ENCODE measurements around the gene NACAD. TPM values are rescaled to one million over a fixed set of nuclear protein-coding genes. Genes with fewer than 3 reads are reported as not detected.
"Not testable (repeated sequence)": the region's sequence is repeated elsewhere in the genome, so short reads cannot be mapped to it uniquely, and the experiment has no call there.

NACAD gene
- total RNA-seq, 1 experiment from 2014 or later = 0.43 TPM

GRCh38 chr7:45117582-45117981, 28.8 kb upstream of the NACAD start:
- no peak for DNase-seq (ENCODE audit: low spot score)

GRCh38 chr7:45116048-45116447, 27.3 kb upstream of the NACAD start:
- DNase-seq (ENCODE audit: low spot score) = no peak

- no peak for DNase-seq (ENCODE audit: low spot score)
Observed at GRCh38 chr7:45114926-45115325, 26.2 kb upstream of the NACAD start.

- DNase-seq (ENCODE audit: low spot score) = not testable (repeated sequence)
Observed at GRCh38 chr7:45114257-45114656, 25.5 kb upstream of the NACAD start.

GRCh38 chr7:45112648-45113047, 23.9 kb upstream of the NACAD start:
- DNase-seq (ENCODE audit: low spot score) = no peak

GRCh38 chr7:45111298-45112223, 22.8 kb upstream of the NACAD start, which contains the start of gene TBRG4:
TSS of gene TBRG4 (minus strand) at chr7:45111697. CDS start at chr7:45109237, 2,460 bp downstream.
- peak; percentile 99 for DNase-seq (ENCODE audit: low spot score)

GRCh38 chr7:45108863-45109262, 20.1 kb upstream of the NACAD start:
- DNase-seq (ENCODE audit: low spot score) = no peak

- DNase-seq (ENCODE audit: low spot score) = no peak
Observed at GRCh38 chr7:45107356-45107755, 18.6 kb upstream of the NACAD start.

- DNase-seq (ENCODE audit: low spot score) = no peak
Observed at GRCh38 chr7:45106820-45107219, 18.1 kb upstream of the NACAD start.

- DNase-seq (ENCODE audit: low spot score) = no peak
Observed at GRCh38 chr7:45105588-45106188, 16.9 kb upstream of the NACAD start.

GRCh38 chr7:45104844-45105587, 16.2 kb upstream of the NACAD start:
- no peak for DNase-seq (ENCODE audit: low spot score)

- no peak for DNase-seq (ENCODE audit: low spot score)
Observed at GRCh38 chr7:45103958-45104843, 15.4 kb upstream of the NACAD start.

- DNase-seq (ENCODE audit: low spot score) = no peak
Observed at GRCh38 chr7:45102785-45103712, 14.3 kb upstream of the NACAD start.

GRCh38 chr7:45101748-45102147, 13.0 kb upstream of the NACAD start:
- DNase-seq (ENCODE audit: low spot score) = no peak

- no peak for DNase-seq (ENCODE audit: low spot score)
Observed at GRCh38 chr7:45100761-45101480, 12.2 kb upstream of the NACAD start.

GRCh38 chr7:45099891-45100760, 11.4 kb upstream of the NACAD start:
- no peak for DNase-seq (ENCODE audit: low spot score)

- DNase-seq (ENCODE audit: low spot score) = no peak
Observed at GRCh38 chr7:45098983-45099839, 10.4 kb upstream of the NACAD start.

- no peak for DNase-seq (ENCODE audit: low spot score)
Observed at GRCh38 chr7:45092931-45093235, 4.1 kb upstream of the NACAD start.
